ENCODE results near the gene TLE4.

- TF ChIP-seq CTCF (IDR thresholded peaks at IDR 0.05 in 2 of 3, conservative IDR thresholded peaks at IDR 0.05 in 1 of 3; ENCODE audit: control insufficient read depth in 2 of 3, extremely low read depth in 1 of 3, insufficient read depth in 1 of 3, low read depth in 3 of 3, low read length in 3 of 3) (no peak), FOXM1 (IDR thresholded peaks at IDR 0.05; ENCODE audit: low read depth, low read length) (no peak)
Observed at GRCh38 chr9:79621916-79622575, 50.3 kb downstream of the TLE4 start.
